GM15510 (cell line): Measurements from ENCODE around the gene SNAP91.

Source experiments
- POLR2A ChIP-seq: IDR thresholded peaks from 3 replicates; pipeline ENCODE4 v1.6.1; 2011; ENCODE audit warnings: borderline replicate concordance; ENCODE audit not compliant: insufficient read length; ENCODE audit errors: extremely low read depth

SNAP91 gene

DNA sequence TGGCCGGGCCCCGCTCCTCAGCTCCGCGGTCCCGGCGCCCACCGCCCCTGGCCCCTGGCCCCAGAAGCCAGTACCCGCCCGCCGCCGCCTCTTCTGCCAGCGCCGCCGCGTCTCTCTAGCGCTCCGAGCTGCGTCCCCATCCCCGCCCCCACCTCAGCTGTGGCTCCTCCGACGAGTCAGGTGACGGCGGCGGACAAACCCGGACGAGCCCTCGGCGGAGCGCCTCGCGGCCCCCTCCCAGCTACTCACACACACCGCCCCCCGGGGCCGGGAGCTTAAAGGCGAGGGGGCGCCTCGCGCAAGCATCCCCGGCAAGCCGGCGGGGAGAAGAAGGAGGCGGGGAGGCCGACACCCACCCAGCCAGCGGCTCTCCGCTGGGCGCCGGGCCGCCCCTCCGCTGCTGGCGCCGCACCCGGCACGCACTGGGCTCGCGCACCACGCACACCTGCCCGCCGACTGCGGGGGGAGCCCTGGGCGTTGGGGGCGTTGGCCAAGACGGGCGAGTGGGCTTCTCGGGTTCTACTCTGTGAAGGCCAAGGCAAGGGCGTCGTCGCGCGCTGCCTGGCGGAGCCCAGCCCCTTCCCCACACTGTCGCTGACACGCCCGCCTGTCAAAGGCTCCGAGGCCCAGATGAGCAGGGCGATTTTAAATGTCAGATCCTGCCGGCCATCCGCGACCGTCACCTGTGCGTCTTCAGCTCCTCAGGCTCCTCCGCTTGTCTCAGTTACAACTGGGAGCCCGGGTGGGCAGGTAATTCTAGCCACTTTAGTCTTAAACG is at the start of gene SNAP91:
TSS of gene SNAP91 (minus strand) at position 132 of the 778 bp plus-strand sequence. CDS start 1,174 bp downstream, outside the sequence.
- no peak for TF ChIP-seq POLR2A

GRCh38 chr6:83758533-83758932 is 49.6 kb upstream of the SNAP91 start:
- no peak for TF ChIP-seq POLR2A

GRCh38 chr6:83757021-83757420 is 48.1 kb upstream of the SNAP91 start:
- TF ChIP-seq POLR2A = no peak

DNA sequence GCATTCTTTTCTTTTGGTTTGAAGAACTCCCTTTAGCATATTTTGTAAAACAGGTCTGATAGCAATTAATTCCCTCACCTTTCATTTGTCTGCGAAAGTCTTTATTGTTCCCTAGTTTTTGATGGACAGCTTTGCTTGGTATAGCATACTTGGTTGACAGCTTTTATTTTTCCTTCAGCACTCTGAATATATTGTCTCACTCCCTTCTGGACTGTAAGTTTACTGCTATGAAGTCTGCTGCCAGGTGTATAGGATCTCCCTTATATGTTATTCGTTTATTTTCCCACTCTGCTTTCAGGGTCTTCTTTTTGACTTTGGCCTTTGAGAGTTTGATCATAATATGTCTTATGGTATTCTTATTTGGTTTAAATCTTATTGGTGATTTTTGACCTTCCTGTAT is 47.7 kb upstream of the SNAP91 start:
- TF ChIP-seq POLR2A = no peak

DNA sequence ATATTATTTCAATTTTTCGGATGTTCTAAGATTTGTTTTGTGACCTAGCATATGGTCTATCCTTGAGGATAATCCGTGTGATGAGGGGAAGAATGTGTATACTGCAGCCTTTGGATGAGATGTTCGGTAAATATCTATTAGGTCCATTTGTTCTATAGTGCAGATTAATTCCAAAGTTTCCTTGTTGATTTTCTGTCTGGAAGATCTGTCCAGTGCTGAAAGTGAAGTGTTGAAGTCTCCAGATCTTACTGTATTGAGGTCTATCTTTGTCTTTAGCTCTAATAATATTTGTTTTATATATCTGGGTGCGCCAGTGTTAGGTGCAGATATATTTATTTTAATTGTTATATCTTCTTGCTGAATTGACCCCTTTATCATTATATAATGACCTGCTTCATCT is 32.2 kb upstream of the SNAP91 start:
- TF ChIP-seq POLR2A = no peak

DNA sequence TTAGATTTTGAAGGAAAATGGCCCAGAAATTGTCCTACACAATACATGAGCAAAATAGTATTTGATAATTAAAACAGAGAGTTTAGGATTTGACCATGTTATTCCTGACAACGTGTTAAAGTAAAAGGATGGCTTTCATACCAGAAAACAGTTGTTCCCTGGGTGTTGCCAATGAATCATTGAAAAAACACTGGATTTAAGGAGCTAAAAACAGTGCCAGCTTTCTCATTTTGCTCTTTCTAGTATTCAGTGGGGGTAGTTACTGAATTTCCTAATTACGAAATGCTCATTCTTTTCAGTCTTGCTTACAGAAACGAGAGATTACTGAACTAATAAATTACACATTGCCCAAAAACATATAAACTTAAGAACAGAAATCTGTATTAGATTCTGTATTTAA is 26.6 kb upstream of the SNAP91 start:
- no peak for TF ChIP-seq POLR2A

DNA sequence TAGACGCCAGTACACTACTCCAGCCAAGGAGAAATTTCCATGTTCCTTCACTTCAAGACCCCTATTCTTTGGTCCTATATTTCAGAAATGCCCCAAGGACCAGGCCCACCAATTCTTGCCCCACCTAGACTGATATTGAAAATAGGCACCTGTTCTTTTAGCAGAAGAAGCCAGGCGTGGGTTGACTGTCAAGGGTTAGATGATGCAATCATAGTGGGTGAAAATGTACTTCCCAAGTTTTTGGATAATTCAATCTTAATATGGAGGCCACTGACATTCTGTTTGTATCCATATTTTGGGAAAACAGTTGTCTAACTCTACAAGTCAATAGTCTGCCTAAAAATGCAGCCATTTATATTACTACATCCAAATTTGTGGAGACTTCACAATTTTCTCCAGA is 21.0 kb upstream of the SNAP91 start:
- no peak for TF ChIP-seq POLR2A

DNA sequence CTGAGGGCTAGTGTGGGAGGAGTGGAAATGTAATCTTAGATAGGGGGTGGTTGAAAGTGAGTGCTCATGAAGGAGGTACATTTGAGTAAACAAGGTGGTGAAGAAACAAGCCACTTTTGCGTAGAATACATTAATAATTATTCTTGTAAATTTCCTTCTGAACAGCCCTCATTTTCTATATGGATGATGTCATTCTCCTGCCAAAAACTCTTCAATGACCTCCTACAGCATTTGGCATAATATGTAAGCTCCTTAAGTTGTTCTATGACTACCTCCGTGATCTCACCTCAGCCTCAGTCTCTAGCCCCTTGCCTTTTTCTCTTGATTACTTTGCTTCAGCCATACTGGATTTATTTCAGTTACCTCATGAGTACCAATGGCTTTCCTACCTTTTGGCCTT is 14.0 kb upstream of the SNAP91 start:
- no peak for TF ChIP-seq POLR2A

GRCh38 chr6:83717809-83718208 is 8.9 kb upstream of the SNAP91 start:
- TF ChIP-seq POLR2A = no peak

GRCh38 chr6:83711958-83712357 is 3.1 kb upstream of the SNAP91 start:
- TF ChIP-seq POLR2A = no peak

DNA sequence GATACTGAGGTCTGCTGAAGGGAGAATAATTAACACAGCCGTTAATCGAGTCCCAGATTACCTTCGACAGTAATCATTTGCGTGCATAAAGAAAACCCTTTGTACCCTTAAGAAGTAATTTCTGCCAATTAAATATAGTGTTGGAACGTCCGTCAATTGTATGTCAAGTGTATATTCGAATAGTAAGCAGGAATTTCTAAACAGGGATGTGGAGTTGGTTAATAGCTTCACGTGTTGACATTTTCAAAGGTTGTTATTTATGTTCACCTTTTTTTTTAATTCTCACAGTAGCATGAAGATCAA is 798 bp upstream of the SNAP91 start:
- no peak for TF ChIP-seq POLR2A

DNA sequence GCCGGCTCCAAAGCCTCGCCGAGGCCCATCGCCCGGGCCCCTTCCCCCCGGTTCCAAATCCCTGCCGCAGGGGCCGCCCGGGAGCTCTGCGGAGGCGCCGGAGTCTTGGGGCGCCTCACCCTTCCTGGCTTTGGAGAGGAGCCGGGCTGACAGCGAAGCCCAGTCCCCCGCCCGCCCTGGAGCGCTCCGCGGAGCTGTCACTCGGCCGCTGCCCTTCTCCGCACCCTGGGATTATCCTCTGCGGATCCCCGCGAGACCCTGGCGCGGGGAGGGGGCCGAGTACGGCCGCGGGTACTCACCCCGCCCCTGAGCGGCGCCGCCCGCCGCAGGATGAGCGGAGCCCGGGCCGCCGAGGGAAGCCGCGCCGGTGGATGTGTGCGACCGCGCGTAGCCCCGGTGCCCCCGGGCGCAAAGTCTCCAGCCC is 343 bp downstream of the SNAP91 start:
- TF ChIP-seq POLR2A = no peak

DNA sequence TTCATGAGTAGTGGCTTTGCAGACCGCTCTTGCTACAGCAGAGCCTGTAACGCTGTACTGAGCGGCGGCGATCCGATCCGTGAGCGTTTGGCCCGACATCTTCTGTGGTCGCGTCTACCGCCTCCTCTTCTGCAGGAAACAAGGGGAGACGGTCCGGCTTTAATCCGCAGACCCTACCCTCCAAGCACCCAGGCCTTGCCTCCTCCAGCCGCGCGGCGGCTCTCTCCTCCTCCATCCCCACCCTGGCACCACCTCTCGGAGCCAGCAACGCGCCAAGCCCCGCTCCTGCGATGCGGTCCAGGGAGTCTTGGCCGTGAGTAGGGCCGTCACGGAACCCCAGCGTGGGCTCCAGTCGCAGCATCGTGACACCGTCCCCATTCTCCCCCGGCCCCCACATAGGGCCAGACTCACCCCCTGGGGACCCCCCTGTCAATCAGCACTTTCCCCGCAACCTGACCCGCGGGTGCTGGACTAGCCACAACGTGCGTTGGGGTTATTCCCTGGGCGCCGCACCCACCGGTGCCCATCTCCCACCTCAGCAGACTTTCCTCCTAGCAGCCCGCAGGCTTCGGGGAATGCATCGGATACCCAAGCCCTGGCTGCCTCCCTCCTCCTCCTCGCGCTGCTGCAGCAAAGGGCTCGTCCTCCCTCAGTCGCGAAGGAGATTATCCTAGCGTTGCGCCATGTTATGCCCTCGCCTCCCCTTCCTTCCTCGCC is 914 bp downstream of the SNAP91 start:
- TF ChIP-seq POLR2A = no peak

DNA sequence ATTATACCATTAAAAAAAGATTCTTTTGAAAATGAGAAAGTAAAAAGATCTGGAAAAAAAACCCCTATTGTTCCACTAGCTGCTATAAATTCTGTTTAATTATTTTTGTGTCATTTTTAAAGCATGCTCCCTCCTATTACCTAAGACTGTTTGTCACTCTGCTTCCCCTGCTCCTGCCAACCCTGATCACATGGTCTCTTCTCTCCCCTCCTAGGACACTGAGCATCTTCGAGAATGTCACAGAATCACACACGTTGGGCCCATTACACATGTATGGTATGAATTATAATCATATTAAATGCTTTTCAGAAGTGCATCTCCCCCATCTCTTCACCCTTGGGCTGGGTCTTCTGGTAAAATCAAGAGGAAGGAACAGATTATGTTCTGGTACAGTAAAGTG is 6.2 kb downstream of the SNAP91 start:
- TF ChIP-seq POLR2A = no peak

DNA sequence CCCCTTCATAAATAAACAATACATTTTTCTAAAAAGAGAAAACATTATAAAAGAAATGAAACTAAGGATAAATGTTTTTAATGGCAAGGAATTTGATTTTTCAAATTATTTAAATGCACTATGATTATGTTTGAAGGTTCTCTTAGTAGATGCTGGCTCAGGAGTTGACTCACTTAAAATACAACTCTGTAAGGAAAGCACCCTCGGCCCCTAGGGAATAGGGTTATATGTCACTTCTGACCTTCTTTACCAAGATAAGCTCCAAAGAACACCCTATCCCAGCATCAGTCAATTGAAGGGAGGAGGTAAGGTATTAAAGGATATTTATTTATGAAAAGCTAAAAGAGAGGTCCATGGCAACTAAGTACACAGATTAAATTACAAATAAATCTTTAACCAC is 6.8 kb downstream of the SNAP91 start:
- TF ChIP-seq POLR2A = no peak

DNA sequence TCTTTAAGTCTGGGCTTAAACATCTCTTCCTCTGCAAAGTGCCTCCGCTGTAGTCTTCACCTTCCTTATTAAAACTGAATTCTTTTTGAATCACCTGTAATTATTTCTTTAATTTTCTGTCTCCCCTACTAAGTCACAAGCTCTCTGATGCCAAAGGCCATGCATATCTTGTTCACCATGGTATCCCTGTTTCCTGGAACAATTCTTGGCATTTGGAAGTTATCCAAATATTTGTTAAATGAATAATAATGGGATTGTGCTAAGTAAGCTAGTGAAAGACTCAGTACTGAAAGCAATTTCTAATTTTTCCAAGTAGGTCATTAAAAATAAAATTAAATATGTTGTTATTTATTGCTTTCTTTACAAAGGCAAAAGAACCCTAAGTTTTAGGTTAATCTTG is 12.2 kb downstream of the SNAP91 start:
- TF ChIP-seq POLR2A = no peak
